OCI-LY7 (cell line): ENCODE data around the gene TEX12. TPM values are rescaled to one million over a fixed set of nuclear protein-coding genes. Genes with fewer than 3 reads are reported as not detected.
"Not testable (repeated sequence)": the region's sequence is repeated elsewhere in the genome, so short reads cannot be mapped to it uniquely, and the experiment has no call there.

Source experiments
- BruUV-seq: library from RNA; stranded (reverse); fragments of 400-500 nt; replicated peaks from 2 replicates; lab custom pipeline; 2021; lab: Mats Ljungman, UMichigan
- CTCF ChIA-PET: fragments of 300-600 bp; sonication (Branson Sonifier 250); formaldehyde crosslinking; loops from one replicate; lab custom pipeline; 2022; ENCODE audit warnings: antibody characterized with exemption; ENCODE audit not compliant: unreplicated experiment; lab: Charles Lee
- POLR2A ChIA-PET: fragments of 300-600 bp; sonication (Branson Sonifier 250); formaldehyde crosslinking; loops from one replicate; lab custom pipeline; 2022; ENCODE audit warnings: antibody characterized with exemption; lab: Charles Lee
- DNase-seq: peaks from one replicate; pipeline ENCODE4 v3.0.0-alpha.2; 2015; ENCODE audit warnings: low spot score
- H2AFZ ChIP-seq: fragments of 200-600 bp; sonication (generic), shearing (Covaris generic); 2 replicates; pipeline ENCODE4 v1.6.1; 2014; ENCODE audit warnings: mild to moderate bottlenecking, antibody characterized with exemption, low read length, moderate library complexity
- H3K27ac ChIP-seq: fragments of 200-600 bp; sonication (generic); 2 replicates; pipeline ENCODE4 v1.5.1; 2014; ENCODE audit warnings: mixed run types, low read depth, mild to moderate bottlenecking, moderate library complexity, low read length, inconsistent platforms; ENCODE audit not compliant: poor library complexity, severe bottlenecking
- H3K36me3 ChIP-seq: fragments of 200-600 bp; sonication (generic); 2 replicates; pipeline ENCODE4 v1.6.1; 2014; ENCODE audit warnings: mild to moderate bottlenecking, antibody characterized with exemption, low read length, moderate library complexity, mixed read lengths; ENCODE audit not compliant: insufficient read depth
- H3K4me1 ChIP-seq: fragments of 200-600 bp; sonication (generic); 2 replicates; pipeline ENCODE4 v1.5.1; 2014; ENCODE audit warnings: mild to moderate bottlenecking, low read length; ENCODE audit not compliant: insufficient read depth, poor library complexity, severe bottlenecking
- H3K4me2 ChIP-seq: fragments of 200-600 bp; sonication (generic); 2 replicates; pipeline ENCODE4 v1.6.1; 2014; ENCODE audit warnings: mild to moderate bottlenecking, low read length
- H3K4me3 ChIP-seq: fragments of 200-600 bp; sonication (generic); 2 replicates; pipeline ENCODE4 v1.5.1; 2014; ENCODE audit warnings: mild to moderate bottlenecking, low read depth, low read length; ENCODE audit not compliant: poor library complexity, severe bottlenecking
- H3K79me2 ChIP-seq: fragments of 200-600 bp; sonication (generic); 2 replicates; pipeline ENCODE4 v1.6.1; 2016; ENCODE audit warnings: low read depth, mild to moderate bottlenecking, low read length, moderate library complexity, mixed read lengths; ENCODE audit not compliant: insufficient read depth
- H3K9me2 ChIP-seq: fragments of 200-600 bp; sonication (generic); 2 replicates; pipeline ENCODE4 v1.6.1; 2016; ENCODE audit warnings: mild to moderate bottlenecking, low read length, mixed read lengths; ENCODE audit not compliant: insufficient read depth
- H3K9me3 ChIP-seq: fragments of 200-600 bp; sonication (generic); 2 replicates; pipeline ENCODE4 v1.6.1; 2014; ENCODE audit warnings: mild to moderate bottlenecking, mixed run types, low read length, mixed read lengths
- H4K20me1 ChIP-seq: fragments of 200-600 bp; sonication (generic); 2 replicates; pipeline ENCODE4 v1.6.1; 2014; ENCODE audit warnings: mild to moderate bottlenecking, antibody characterized with exemption, low read length, moderate library complexity, mixed read lengths; ENCODE audit not compliant: insufficient read depth
- CTCF ChIP-seq: fragments of 200-600 bp; sonication (generic); conservative IDR thresholded peaks from 2 replicates; pipeline ENCODE4 v1.5.1; 2014; ENCODE audit warnings: mild to moderate bottlenecking, antibody characterized with exemption, low read length, moderate library complexity, mixed read lengths
- EZH2phosphoT487 ChIP-seq: fragments of 200-600 bp; sonication (generic); IDR thresholded peaks from 2 replicates; pipeline ENCODE4 v1.6.1; 2018; ENCODE audit warnings: low read depth, borderline replicate concordance, mild to moderate bottlenecking, mixed run types, antibody characterized with exemption, low read length, moderate library complexity, mixed read lengths
- intact Hi-C: fragments of 100-400 bp; cut with micrococcal nuclease; formaldehyde crosslinking; loops from one replicate; pipeline ENCODE4 v1.10.0; 2022; ENCODE audit not compliant: unreplicated experiment
- total RNA-seq, 2 experiments: library from RNA; depleted of rRNA in 1 of 2; stranded (reverse); fragments of >200 nt in 1 of 2; shearing (Covaris generic) in 1 of 2; gene quantifications; 2 replicates each; pipeline ENCODE4 v1.2.3, GENCODE V29; 2014 to 2022

The TEX12 gene
- total RNA-seq, 2 experiments from 2014 or later: 0.44 to 0.59 TPM

- no peaks in the 10 kb centered on the region for H3K9me2 ChIP-seq
- TF ChIP-seq CTCF (no peak), EZH2phosphoT487 (no peak)
- H2AFZ ChIP-seq: no peak overlapping the region
- no peak for DNase-seq
- H3K4me3 ChIP-seq: no peak overlapping the region
- intact Hi-C loops: no loop called here
- H3K4me1 ChIP-seq: no peaks in the 10 kb centered on the region
- no peak overlapping the region for H3K27ac ChIP-seq
- no TSS peak for BruUV-seq
- no peak overlapping the region for H3K4me2 ChIP-seq
- ChIA-PET CTCF (no interaction called here), POLR2A (no interaction called here)
- no peaks in the 10 kb centered on the region for H3K36me3 ChIP-seq
- H3K9me3 ChIP-seq: no peaks in the 10 kb centered on the region
- H4K20me1 ChIP-seq: no peaks in the 10 kb centered on the region
- H3K79me2 ChIP-seq: no peaks in the 10 kb centered on the region
Observed at GRCh38 chr11:112186304-112186703, 19.1 kb downstream of the TEX12 start.

GRCh38 chr11:112195113-112195512, 27.9 kb downstream of the TEX12 start:
- H3K9me3 ChIP-seq, H3K4me3 ChIP-seq, intact Hi-C loops, BruUV-seq, DNase-seq, H3K36me3 ChIP-seq, POLR2A ChIA-PET, H3K79me2 ChIP-seq, H3K4me2 ChIP-seq, H3K27ac ChIP-seq, H3K9me2 ChIP-seq, H3K4me1 ChIP-seq, H4K20me1 ChIP-seq, H2AFZ ChIP-seq, CTCF ChIA-PET: not testable (repeated sequence)

GRCh38 chr11:112195951-112196351, 28.8 kb downstream of the TEX12 start:
- Histone ChIP-seq H3K36me3 (no peaks in the 10 kb centered on the region), H3K4me3 (no peak overlapping the region), H3K4me1 (no peaks in the 10 kb centered on the region), H4K20me1 (no peaks in the 10 kb centered on the region), H2AFZ (no peak overlapping the region), H3K27ac (no peak overlapping the region), H3K9me2 (no peaks in the 10 kb centered on the region), H3K9me3 (no peaks in the 10 kb centered on the region), H3K4me2 (no peak overlapping the region), H3K79me2 (no peaks in the 10 kb centered on the region)
- no TSS peak for BruUV-seq
- ChIA-PET POLR2A (interaction anchor here (0.7 kb wide), 1 partner anchor 42 kb away, joined by 3 read pairs; no protein-coding TSS in a partner anchor), CTCF (no interaction called here)
- intact Hi-C loops: no loop called here
- TF ChIP-seq EZH2phosphoT487 (no peak), CTCF (no peak)
- DNase-seq: no peak
